K562 (cell line): ENCODE measurements around the gene CD1E. TPM values are rescaled to one million over a fixed set of nuclear protein-coding genes. Genes with fewer than 3 reads are reported as not detected.
"Not testable (repeated sequence)": the region's sequence is repeated elsewhere in the genome, so short reads cannot be mapped to it uniquely, and the experiment has no call there.

Experiments used
- ATAC-seq: fragments of 200-7000 bp; cut with Tn5 transposase; 3 replicates; pipeline ENCODE4 v1.9.1; 2020; ENCODE audit warnings: moderate library complexity
- BruUV-seq: library from RNA; stranded (reverse); fragments of 400-500 nt; replicated peaks from 2 replicates; lab custom pipeline; 2021; lab: Mats Ljungman, UMichigan
- CTCF ChIA-PET: fragments of 300-600 bp; formaldehyde crosslinking; extraction: SDS; loops from one replicate; lab custom pipeline; 2021; ENCODE audit warnings: low intra/inter-chr PET ratio; lab: Yijun Ruan, JAX
- POLR2A ChIA-PET: fragments of 300-600, 350-650 bp; sonication (Branson Sonifier 250); formaldehyde crosslinking; extraction: SDS; loops from one replicate; lab custom pipeline; 2021; ENCODE audit warnings: antibody characterized with exemption, inconsistent platforms; lab: Yijun Ruan, JAX
- DNase-seq, 4 experiments: peaks; one replicate each; pipeline versions ENCODE4 v3.0.0 to v3.0.0-alpha.2; 2011 to 2018; ENCODE audit warnings: low spot score in 3 of 4, mixed read lengths in 3 of 4; ENCODE audit errors: extremely low read depth in 1 of 4
- FAIRE-seq: peaks from 2 replicates; lab custom pipeline; 2011; peaks lifted over from hg19 to GRCh38; lab: Jason Lieb, UNC
- H2AFZ ChIP-seq: 2 replicates; pipeline ENCODE4 v1.6.0; 2011; ENCODE audit warnings: low read depth, low read length, control low read depth, inconsistent platforms
- H3K27ac ChIP-seq: fragments of 200-600 bp; 3 replicates; pipeline ENCODE4 v1.8.0; 2011; ENCODE audit warnings: low read depth, mild to moderate bottlenecking, control low read depth, inconsistent platforms, low read length, moderate library complexity, mixed read lengths; ENCODE audit errors: extremely low read depth
- H3K27me3 ChIP-seq, 2 experiments: fragments of 300-600 bp in 1 of 2; 2 replicates in 1 of 2; 3 replicates in 1 of 2; pipeline versions ENCODE4 v1.6.0 to v1.8.0; 2011; ENCODE audit warnings: inconsistent platforms in 2 of 2, low read length in 2 of 2, mild to moderate bottlenecking in 1 of 2, mixed read lengths in 1 of 2, moderate library complexity in 1 of 2; ENCODE audit not compliant: control insufficient read depth in 2 of 2, insufficient read depth in 2 of 2
- H3K36me3 ChIP-seq: fragments of 300-600 bp; 3 replicates; pipeline ENCODE4 v1.8.0; 2011; ENCODE audit warnings: mild to moderate bottlenecking, low read length, inconsistent platforms; ENCODE audit not compliant: control insufficient read depth, insufficient read depth
- H3K4me1 ChIP-seq, 2 experiments: fragments of 200-600 bp in 1 of 2; replicated peaks in 1 of 2; 2 replicates in 1 of 2; 3 replicates in 1 of 2; pipeline versions ENCODE4 v1.5.1 to v1.8.0; 2011; ENCODE audit warnings: inconsistent platforms in 2 of 2, low read length in 2 of 2, mild to moderate bottlenecking in 1 of 2, mixed read lengths in 1 of 2, moderate library complexity in 1 of 2; ENCODE audit not compliant: control insufficient read depth in 2 of 2, insufficient read depth in 2 of 2
- H3K4me2 ChIP-seq: 2 replicates; pipeline ENCODE4 v1.6.1; 2011; ENCODE audit warnings: low read length, control low read depth, inconsistent platforms, mixed read lengths; ENCODE audit not compliant: insufficient read depth
- H3K4me3 ChIP-seq: fragments of 200-600 bp; sonication (generic), shearing (Covaris generic); 2 replicates; pipeline ENCODE4 v1.5.1; 2016; ENCODE audit warnings: control low read depth, inconsistent platforms
- H3K79me2 ChIP-seq: fragments of 200-600 bp; 3 replicates; pipeline ENCODE4 v1.8.0; 2011; ENCODE audit warnings: low read length, inconsistent platforms; ENCODE audit not compliant: control insufficient read depth, insufficient read depth
- H3K9ac ChIP-seq, 2 experiments: 2 replicates each; pipeline versions ENCODE4 v1.6.0 to v1.6.1; 2011; ENCODE audit warnings: low read depth in 2 of 2, low read length in 2 of 2, control low read depth in 1 of 2, inconsistent platforms in 1 of 2, mild to moderate bottlenecking in 1 of 2, mixed read lengths in 1 of 2; ENCODE audit not compliant: insufficient read depth in 1 of 2
- H3K9me1 ChIP-seq: one replicate; pipeline ENCODE4 v1.6.0; 2011; ENCODE audit warnings: inconsistent platforms, mild to moderate bottlenecking, low read length, moderate library complexity; ENCODE audit not compliant: control insufficient read depth, insufficient read depth
- H3K9me3 ChIP-seq: replicated peaks from 2 replicates; pipeline ENCODE4 v1.5.1; 2011; ENCODE audit warnings: low read depth, low read length, inconsistent platforms; ENCODE audit not compliant: control insufficient read depth, insufficient read depth
- H4K20me1 ChIP-seq: replicated peaks from 2 replicates; pipeline ENCODE4 v1.6.1; 2011; ENCODE audit warnings: low read length, inconsistent platforms, mixed read lengths; ENCODE audit not compliant: control insufficient read depth, insufficient read depth
- CBX2 ChIP-seq: fragments of 200-600 bp; sonication (generic); IDR thresholded peaks from one replicate; pipeline ENCODE4 v1.6.1; 2012; ENCODE audit warnings: mild to moderate bottlenecking, low read length, inconsistent platforms; ENCODE audit not compliant: insufficient read depth, poor library complexity, severe bottlenecking
- FOXP1 ChIP-seq: sonication (generic); formaldehyde crosslinking; IDR thresholded peaks from 2 replicates; pipeline ENCODE4 v1.8.0; 2022; ENCODE audit warnings: mild to moderate bottlenecking, missing genetic modification reagents
- IFI16 ChIP-seq: fragments of 250-450 bp; sonication (Bioruptor Pico); IDR thresholded peaks from 2 replicates; pipeline ENCODE4 v2.1.2; 2022; ENCODE audit warnings: mild to moderate bottlenecking, inconsistent platforms
- ZNF12 ChIP-seq: sonication (generic); formaldehyde crosslinking; IDR thresholded peaks from 2 replicates; pipeline ENCODE4 v1.4.0; 2020; ENCODE audit warnings: mild to moderate bottlenecking, missing genetic modification reagents
- WGBS: fragments of 100-300 bp; shearing (Covaris generic); methylation state at CpG from one replicate; pipeline ENCODE4 v1.1.6; 2016; ENCODE audit warnings: low coverage, mixed read lengths; ENCODE audit not compliant: insufficient coverage; ENCODE audit errors: missing lambda C conversion rate; 5-methylcytosine and 5-hydroxymethylcytosine counted together
- in situ Hi-C: fragments of 300-500 bp; cut with MboI; formaldehyde crosslinking; loops from 4 replicates; pipeline ENCODE4 v1.15.0; 2018; ENCODE audit warnings: inconsistent platforms, mixed read lengths
- intact Hi-C: fragments of 100-400 bp; cut with micrococcal nuclease; formaldehyde crosslinking; loops from 2 replicates; pipeline ENCODE4 v1.14.2; 2022
- polyA plus RNA-seq, 8 experiments: library from polyadenylated mRNA; depleted of rRNA in 4 of 8; stranded (reverse) in 5 of 8; unstranded in 3 of 8; fragments of >200 nt; fragmentation: Nextera tagmentation in 2 of 8; fragmentation: Illumina TruSeq in 1 of 8; extraction: Ambion mirVana in 2 of 8; extraction: Trizol in 1 of 8; gene quantifications; 2 replicates each; pipeline versions ENCODE4 v1.2.1 to v1.2.3, GENCODE V29; 2011 to 2014; ENCODE audit warnings: inconsistent platforms in 1 of 8, missing spikeins in 1 of 8
- total RNA-seq, 7 experiments: library from RNA; depleted of rRNA in 6 of 7; stranded (reverse); fragments of >200 nt in 6 of 7; fragmentation: Illumina TruSeq in 2 of 7; extraction: Trizol in 2 of 7; gene quantifications; 2 replicates each; pipeline versions ENCODE4 v1.2.1 to v1.2.3, GENCODE V29; 2011 to 2021; ENCODE audit warnings: low replicate concordance in 1 of 7
- TF ChIP-seq, protein P1 (sequence below): sonication (generic); IDR thresholded peaks from 2 replicates; pipeline ENCODE4 v1.6.1; 2016

The CD1E gene
- total and polyA plus RNA-seq, 9 of the 15 experiments (the other 6 are each of a cell fraction or from before 2014, with no cell fraction given) = not detected

DNA sequence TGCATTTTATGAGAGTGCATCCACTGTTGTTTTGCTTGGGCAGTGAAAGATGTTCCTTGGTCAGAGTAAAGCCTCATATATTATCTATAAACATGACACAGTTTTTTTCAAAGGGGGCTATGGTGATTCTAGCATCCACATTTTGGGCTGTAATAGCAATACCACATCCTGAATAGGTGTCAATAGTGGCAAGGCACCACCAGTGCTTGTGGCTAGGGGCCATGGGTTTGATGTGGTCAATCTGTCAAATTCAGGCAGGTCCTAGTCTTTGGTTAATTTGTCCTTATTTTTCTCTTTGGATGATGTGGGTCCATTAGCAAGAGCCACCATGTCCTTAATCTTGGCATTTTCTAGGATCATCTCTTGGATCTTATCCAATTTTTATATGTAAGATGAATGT is 13.1 kb downstream of the CD1E start:
- no peaks in the 10 kb centered on the region for H3K79me2 ChIP-seq
- FAIRE-seq (no peak), ATAC-seq (no peak), DNase-seq (no peak)
- H3K4me1 ChIP-seq = no peaks in the 10 kb centered on the region
- ChIA-PET CTCF (no interaction called here), POLR2A (no interaction called here)
- no peak overlapping the region for H3K9ac ChIP-seq
- no peaks in the 10 kb centered on the region for H3K9me1 ChIP-seq
- H3K27ac ChIP-seq = no peak overlapping the region
- no peak overlapping the region for H3K4me3 ChIP-seq
- H3K36me3 ChIP-seq = no peaks in the 10 kb centered on the region
- intact Hi-C loops (no loop called here), in situ Hi-C loops (no loop called here)
- TF ChIP-seq, protein P1, sequence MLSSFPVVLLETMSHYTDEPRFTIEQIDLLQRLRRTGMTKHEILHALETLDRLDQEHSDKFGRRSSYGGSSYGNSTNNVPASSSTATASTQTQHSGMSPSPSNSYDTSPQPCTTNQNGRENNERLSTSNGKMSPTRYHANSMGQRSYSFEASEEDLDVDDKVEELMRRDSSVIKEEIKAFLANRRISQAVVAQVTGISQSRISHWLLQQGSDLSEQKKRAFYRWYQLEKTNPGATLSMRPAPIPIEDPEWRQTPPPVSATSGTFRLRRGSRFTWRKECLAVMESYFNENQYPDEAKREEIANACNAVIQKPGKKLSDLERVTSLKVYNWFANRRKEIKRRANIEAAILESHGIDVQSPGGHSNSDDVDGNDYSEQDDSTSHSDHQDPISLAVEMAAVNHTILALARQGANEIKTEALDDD = no peak
- TF ChIP-seq FOXP1 (CRISPR knock-in tag) (no peak), CBX2 (no peak)
- H3K4me2 ChIP-seq = no peak overlapping the region
- no peaks in the 10 kb centered on the region for H3K27me3 ChIP-seq
- no peak overlapping the region for H2AFZ ChIP-seq
- no TSS peak for BruUV-seq
- H4K20me1 ChIP-seq = no peaks in the 10 kb centered on the region
- H3K9me3 ChIP-seq = no peaks in the 10 kb centered on the region

DNA sequence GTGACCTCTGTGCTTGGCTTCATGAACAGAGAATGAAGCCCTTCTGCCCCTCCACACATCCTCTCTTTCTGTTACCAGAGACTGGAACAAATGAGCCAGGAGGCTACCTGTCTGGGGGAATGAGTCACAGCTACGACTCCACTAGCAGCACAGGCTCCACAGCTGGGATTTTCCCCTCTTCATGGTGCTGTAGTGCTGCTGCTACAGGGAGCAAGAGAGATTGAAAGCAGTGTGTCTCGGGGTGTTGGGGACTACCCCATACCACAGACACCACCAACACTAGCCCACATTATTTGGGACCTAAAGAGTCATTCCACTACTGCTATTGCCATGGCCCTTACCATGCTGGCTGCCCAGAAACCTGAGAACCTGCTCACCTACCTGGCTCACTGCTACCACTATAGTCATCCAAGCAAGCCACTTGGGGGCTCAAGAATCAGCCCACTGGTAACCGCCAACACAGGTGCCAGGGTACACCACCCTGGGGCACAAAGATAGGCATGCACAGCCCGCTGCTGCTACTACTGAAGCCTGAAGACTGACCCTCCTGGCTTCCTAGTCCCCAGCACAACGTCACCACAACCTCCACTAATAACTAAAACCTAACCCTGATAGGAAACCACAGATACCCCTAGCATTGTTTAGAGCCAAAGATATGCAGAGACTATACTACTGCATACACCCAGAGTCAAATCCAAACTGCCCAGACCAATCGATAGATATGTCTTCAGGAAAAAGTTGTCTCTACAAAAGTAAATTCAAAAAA is 17.7 kb downstream of the CD1E start:
- H3K27me3 ChIP-seq = no peaks in the 10 kb centered on the region
- in situ Hi-C loops = no loop called here
- intact Hi-C loops = no loop called here
- POLR2A ChIA-PET = no interaction called here
- H4K20me1 ChIP-seq = no peaks in the 10 kb centered on the region
- no TSS peak for BruUV-seq
- no peaks in the 10 kb centered on the region for H3K79me2 ChIP-seq
- no peak overlapping the region for H2AFZ ChIP-seq
- no peak overlapping the region for H3K4me3 ChIP-seq
- ATAC-seq (no peak), DNase-seq (no peak), FAIRE-seq (no peak)
- H3K4me2 ChIP-seq = no peak overlapping the region
- H3K36me3 ChIP-seq = no peaks in the 10 kb centered on the region
- WGBS = 0% methylated on average over 6 of the region's 6 CpGs
- no peak for TF ChIP-seq IFI16
- TF ChIP-seq ZNF12 (CRISPR knock-in tag) = no peak
- H3K27ac ChIP-seq = no peak overlapping the region
- no peak overlapping the region for H3K9ac ChIP-seq
- H3K9me3 ChIP-seq = no peaks in the 10 kb centered on the region
- H3K4me1 ChIP-seq = no peaks in the 10 kb centered on the region
- H3K9me1 ChIP-seq = no peaks in the 10 kb centered on the region
- CTCF ChIA-PET = no interaction called here

DNA sequence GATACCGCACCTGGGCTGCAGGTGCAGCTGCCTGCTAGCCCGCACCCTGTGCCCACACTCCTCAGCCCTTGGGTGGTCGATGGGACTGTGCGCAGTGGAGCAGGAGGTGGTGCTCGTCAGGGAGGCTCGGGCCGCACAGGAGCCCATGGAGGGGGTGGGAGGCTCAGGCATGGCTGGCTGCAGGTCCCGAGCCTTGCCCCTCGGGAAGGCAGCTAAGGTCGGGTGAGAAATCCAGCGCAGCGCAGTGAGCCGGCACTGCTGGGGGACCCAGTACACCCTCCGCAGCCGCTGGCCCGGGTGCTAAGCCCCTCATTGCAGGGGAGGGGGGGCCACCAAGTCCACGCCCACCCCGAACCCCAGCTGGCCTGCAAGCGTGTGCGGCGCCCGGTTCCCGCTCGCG is 20.4 kb downstream of the CD1E start:
- H3K36me3 ChIP-seq, H2AFZ ChIP-seq, H3K9me1 ChIP-seq, H3K4me2 ChIP-seq, POLR2A ChIA-PET, CTCF ChIA-PET, FAIRE-seq, intact Hi-C loops, H3K9ac ChIP-seq, BruUV-seq, H4K20me1 ChIP-seq, ATAC-seq, H3K4me3 ChIP-seq, H3K4me1 ChIP-seq, DNase-seq, in situ Hi-C loops, H3K9me3 ChIP-seq, H3K27me3 ChIP-seq, H3K27ac ChIP-seq, H3K79me2 ChIP-seq: not testable (repeated sequence)
- WGBS = 4% methylated on average over 22 of the region's 25 CpGs
